Tibial nerve (tissue), 4 donors: ENCODE results near the gene ANXA6. TPM values are rescaled to one million over a fixed set of nuclear protein-coding genes. Genes with fewer than 3 reads are reported as not detected.

Experiments
- DNase-seq, 2 donors: peaks; one replicate each; pipeline ENCODE4 v3.0.0-alpha.2; 2019; ENCODE audit warnings: low spot score in 2 of 2
- H3K27ac ChIP-seq, 4 donors: fragments of 200-600 bp; sonication (generic) in 3 of 4; one replicate each; pipeline ENCODE4 v1.5.1; 2017 to 2019; ENCODE audit warnings: mild to moderate bottlenecking in 1 of 4
- H3K27me3 ChIP-seq, 2 donors: fragments of 200-600 bp; sonication (generic) in 1 of 2; one replicate each; pipeline versions ENCODE4 v1.5.1 to v1.6.0; 2017 to 2019
- H3K36me3 ChIP-seq, 3 donors: fragments of 200-600 bp; sonication (generic); one replicate each; pipeline ENCODE4 v1.5.1; 2018 to 2019
- H3K4me1 ChIP-seq, 4 donors: fragments of 200-600 bp; sonication (generic) in 3 of 4; one replicate each; pipeline ENCODE4 v1.5.1; 2017 to 2019
- H3K4me3 ChIP-seq, 4 donors: fragments of 200-600 bp; sonication (generic) in 3 of 4; one replicate each; pipeline ENCODE4 v1.5.1; 2017 to 2019; ENCODE audit warnings: mild to moderate bottlenecking in 1 of 4, moderate library complexity in 1 of 4
- H3K9me3 ChIP-seq, 4 donors: fragments of 200-600 bp; sonication (generic) in 3 of 4; one replicate each; pipeline ENCODE4 v1.5.1; 2017 to 2019
- EP300 ChIP-seq, 2 donors: sonication (generic); formaldehyde crosslinking; IDR thresholded peaks; one replicate each; pipeline ENCODE4 v1.6.1; 2017; ENCODE audit warnings: antibody characterized with exemption in 2 of 2, mild to moderate bottlenecking in 1 of 2
- POLR2A ChIP-seq, 2 donors: fragments of 450-650 bp; IDR thresholded peaks; one replicate each; pipeline ENCODE4 v1.6.1; 2017; ENCODE audit warnings: antibody characterized with exemption in 2 of 2, mild to moderate bottlenecking in 2 of 2, moderate library complexity in 2 of 2
- WGBS, 2 donors: methylation state at CpG; one replicate each; pipeline ENCODE4 v1.1.5; 2018; 5-methylcytosine and 5-hydroxymethylcytosine counted together
- total RNA-seq, 4 donors: library from RNA; depleted of rRNA; stranded (reverse); fragments of >200 nt; gene quantifications; one replicate each; pipeline ENCODE4 v1.1.0, GENCODE V29; 2016
- TF ChIP-seq, protein P1 (sequence below), 5 experiments: fragments of 200-600 bp in 3 of 5; fragments of 450-650 bp in 2 of 5; sonication (generic) in 3 of 5; IDR thresholded peaks; one replicate each; pipeline ENCODE4 v1.5.1; 2016 to 2019; ENCODE audit warnings: antibody characterized with exemption in 5 of 5, mild to moderate bottlenecking in 3 of 5, moderate library complexity in 2 of 5

ANXA6 gene
- total RNA-seq, 4 donors from 2014 or later = 168 to 282 (median 181) TPM

DNA sequence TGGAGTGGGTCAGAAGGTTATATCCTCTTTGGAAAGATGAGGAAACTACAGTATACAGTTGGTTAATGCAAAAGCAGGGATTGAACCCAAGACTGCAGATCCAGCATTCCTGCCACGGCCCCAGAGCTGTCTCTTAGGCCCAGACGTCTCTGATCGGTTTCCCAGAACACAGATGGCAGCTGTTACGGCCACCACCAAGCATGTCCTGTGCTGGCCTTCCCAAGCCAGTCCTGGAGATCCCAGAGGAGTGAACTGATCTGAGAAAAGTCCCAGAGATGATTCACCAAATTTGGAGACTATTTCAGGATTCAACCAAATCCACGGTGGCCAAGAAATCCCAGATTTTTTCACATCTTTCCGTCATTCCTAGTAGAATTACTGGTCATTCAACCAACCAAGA lies 96.8 kb downstream of the ANXA6 start:
- Histone ChIP-seq H3K4me1 (peaks cover 0 to 41% (median 31%) of the 10 kb centered on the region in 4 donors), H3K9me3 (no peaks in the 10 kb centered on the region), H3K27ac (no peak overlapping the region), H3K27me3 (no peaks in the 10 kb centered on the region), H3K36me3 (peaks cover 3 to 76% (median 18%) of the 10 kb centered on the region in 3 donors), H3K4me3 (no peak overlapping the region)
- no peak for DNase-seq
- TF ChIP-seq POLR2A (IDR thresholded peaks at IDR 0.05) (no peak), EP300 (IDR thresholded peaks at IDR 0.05) (peak in 1 of 2 donors; percentile 26)
- TF ChIP-seq, protein P1, sequence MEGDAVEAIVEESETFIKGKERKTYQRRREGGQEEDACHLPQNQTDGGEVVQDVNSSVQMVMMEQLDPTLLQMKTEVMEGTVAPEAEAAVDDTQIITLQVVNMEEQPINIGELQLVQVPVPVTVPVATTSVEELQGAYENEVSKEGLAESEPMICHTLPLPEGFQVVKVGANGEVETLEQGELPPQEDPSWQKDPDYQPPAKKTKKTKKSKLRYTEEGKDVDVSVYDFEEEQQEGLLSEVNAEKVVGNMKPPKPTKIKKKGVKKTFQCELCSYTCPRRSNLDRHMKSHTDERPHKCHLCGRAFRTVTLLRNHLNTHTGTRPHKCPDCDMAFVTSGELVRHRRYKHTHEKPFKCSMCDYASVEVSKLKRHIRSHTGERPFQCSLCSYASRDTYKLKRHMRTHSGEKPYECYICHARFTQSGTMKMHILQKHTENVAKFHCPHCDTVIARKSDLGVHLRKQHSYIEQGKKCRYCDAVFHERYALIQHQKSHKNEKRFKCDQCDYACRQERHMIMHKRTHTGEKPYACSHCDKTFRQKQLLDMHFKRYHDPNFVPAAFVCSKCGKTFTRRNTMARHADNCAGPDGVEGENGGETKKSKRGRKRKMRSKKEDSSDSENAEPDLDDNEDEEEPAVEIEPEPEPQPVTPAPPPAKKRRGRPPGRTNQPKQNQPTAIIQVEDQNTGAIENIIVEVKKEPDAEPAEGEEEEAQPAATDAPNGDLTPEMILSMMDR (IDR thresholded peaks at IDR 0.05) = no peak
- WGBS, 2 donors = 68 to 90% methylated on average over 6 of the region's 6 CpGs

DNA sequence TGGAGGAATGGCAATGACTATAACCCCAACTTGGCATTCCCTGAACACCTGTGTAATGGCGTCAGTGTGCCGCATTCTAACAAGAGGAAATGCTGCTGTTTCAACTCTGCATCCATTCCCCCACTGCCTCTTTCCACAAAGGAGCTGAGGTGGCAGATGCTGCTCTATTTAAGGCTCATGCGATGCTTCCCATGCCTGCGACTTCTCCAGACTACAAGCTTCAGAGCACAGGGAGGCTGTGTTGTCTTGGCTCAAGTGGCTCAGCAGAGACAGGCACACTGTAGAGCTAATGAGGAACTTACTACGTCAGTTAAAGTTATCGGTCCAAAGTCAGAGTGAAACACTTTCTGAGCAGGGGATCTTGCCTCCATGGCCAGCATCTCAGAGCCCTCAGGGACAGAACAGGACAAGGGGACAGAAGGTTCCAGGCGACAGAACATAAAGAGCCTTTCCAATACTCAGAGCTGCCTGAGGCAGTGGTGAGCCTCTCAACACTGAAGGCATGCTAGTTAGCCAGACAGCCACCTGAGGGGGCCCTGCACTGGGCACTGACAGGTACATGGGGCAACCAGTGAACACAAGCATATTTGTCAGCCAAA lies 98.6 kb downstream of the ANXA6 start:
- TF ChIP-seq, protein P1 (IDR thresholded peaks at IDR 0.05) = no peak
- TF ChIP-seq POLR2A (IDR thresholded peaks at IDR 0.05) (no peak), EP300 (IDR thresholded peaks at IDR 0.05) (no peak)
- Histone ChIP-seq H3K36me3 (peaks cover 3 to 94% (median 18%) of the 10 kb centered on the region in 3 donors), H3K4me3 (no peak overlapping the region), H3K27me3 (no peaks in the 10 kb centered on the region), H3K9me3 (no peaks in the 10 kb centered on the region), H3K4me1 (peaks cover 0 to 29% (median 24%) of the 10 kb centered on the region in 4 donors), H3K27ac (peak overlapping the region in 1 of 4 donors; percentile 17)
- WGBS, 2 donors = 85 to 90% methylated on average over 7 of the region's 7 CpGs
- no peak for DNase-seq

DNA sequence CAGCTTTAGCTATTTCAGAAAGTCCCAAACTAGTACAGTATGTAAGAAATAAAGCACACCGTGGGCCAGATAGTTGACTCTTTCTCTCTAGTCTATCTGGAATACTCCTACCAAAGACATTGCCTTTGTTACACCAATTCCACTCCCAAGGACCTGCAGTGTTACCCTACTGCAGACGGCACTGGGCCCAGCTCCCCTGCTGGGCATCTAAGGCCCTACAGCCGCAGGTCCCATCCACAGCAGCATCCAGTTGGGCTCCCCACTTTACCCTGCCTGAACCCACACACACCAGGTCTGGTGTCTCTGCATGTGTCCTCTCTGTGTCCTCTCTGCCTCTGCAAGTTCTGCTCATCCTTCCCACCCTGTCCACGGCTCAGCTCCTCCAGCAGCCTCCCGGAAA lies 99.3 kb downstream of the ANXA6 start:
- H3K27me3 ChIP-seq = no peaks in the 10 kb centered on the region
- H3K4me3 ChIP-seq = no peak overlapping the region
- TF ChIP-seq EP300 (IDR thresholded peaks at IDR 0.05) (no peak), POLR2A (IDR thresholded peaks at IDR 0.05) (no peak)
- TF ChIP-seq, protein P1 (IDR thresholded peaks at IDR 0.05) = no peak
- H3K9me3 ChIP-seq = no peaks in the 10 kb centered on the region
- H3K36me3 ChIP-seq = peaks cover 3 to 99% (median 18%) of the 10 kb centered on the region in 3 donors
- 83 to 94% methylated on average over 5 of the region's 5 CpGs for WGBS, 2 donors
- peaks cover 0 to 22% (median 17%) of the 10 kb centered on the region in 4 donors for H3K4me1 ChIP-seq
- H3K27ac ChIP-seq = no peak overlapping the region
- no peak for DNase-seq

DNA sequence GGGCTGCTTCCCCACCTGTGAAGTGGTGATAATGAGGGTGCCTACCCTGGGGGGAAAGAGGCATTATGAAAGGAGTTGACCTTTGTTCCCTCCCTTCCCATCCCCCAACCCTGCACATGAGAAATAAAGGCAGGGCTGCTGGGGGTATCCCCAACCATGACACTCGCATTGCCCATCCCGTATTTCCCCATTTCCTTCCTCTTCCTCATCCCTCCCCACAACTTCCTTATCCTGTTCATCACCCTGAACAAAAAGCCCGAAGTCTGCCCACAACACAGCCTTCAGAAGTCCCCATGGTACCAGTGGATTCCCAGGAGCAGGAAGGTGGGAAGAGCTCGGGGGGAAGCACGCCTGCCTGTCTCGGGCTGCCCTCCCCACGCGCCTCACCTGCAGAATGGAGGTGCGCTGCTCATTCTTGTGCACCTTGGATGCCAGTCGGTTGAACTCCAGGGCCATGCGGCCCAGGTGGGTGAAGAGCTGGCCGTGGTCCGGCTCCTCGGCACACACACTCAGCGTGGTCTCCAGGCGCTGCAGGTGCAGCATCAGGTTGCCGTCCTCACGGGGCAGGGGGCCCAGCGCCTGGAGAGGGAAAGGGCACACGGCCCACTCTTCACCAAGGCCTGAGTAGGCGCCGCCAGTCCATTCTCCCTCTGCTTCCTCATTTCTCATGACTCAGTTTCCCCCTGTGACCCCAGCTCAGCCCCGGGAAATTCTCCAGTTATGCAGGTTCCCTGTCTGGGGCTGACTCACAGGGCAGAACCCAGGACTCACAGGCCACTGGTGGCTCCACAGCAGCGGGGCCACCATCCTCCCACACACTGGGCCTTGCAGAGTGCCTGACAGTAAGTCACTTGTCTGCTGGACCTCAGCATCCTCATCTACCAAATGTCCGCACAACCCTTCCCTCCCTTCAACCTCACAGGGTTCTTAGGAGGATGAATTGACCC lies 100.9 kb downstream of the ANXA6 start:
- TF ChIP-seq EP300 (IDR thresholded peaks at IDR 0.05) = no peak
- no peak for TF ChIP-seq POLR2A (IDR thresholded peaks at IDR 0.05)
- TF ChIP-seq, protein P1 (IDR thresholded peaks at IDR 0.05) = no peak
- 88 to 92% methylated on average over 21 to 25 of the region's 25 CpGs for WGBS, 2 donors
- Histone ChIP-seq H3K27me3 (no peaks in the 10 kb centered on the region), H3K36me3 (peaks cover 3 to 99% (median 13%) of the 10 kb centered on the region in 3 donors), H3K27ac (no peak overlapping the region), H3K4me1 (peaks cover 0 to 22% (median 17%) of the 10 kb centered on the region in 4 donors), H3K9me3 (no peaks in the 10 kb centered on the region), H3K4me3 (no peak overlapping the region)
- no peak for DNase-seq

DNA sequence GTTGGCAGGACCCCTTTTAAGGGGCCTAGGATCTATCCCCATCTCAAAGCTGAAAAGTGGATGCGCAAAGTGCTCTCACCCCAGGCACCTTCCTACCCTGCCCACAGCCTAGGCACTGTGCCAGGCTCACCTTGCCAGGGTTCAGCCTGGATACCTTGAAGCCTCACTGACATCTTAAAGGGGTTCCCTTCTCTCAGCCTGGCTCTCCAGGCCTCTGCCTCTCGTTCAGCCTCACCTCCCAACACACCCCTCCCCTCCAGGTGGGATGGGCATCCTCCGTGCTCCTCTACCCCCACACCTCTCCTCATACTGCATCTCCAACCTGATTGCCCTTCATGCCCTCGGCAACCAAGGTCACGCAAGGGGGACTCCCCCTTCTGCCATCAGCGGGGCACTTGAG lies 102.2 kb downstream of the ANXA6 start:
- H3K27ac ChIP-seq = peak overlapping the region in 1 of 4 donors; percentile 23
- peaks cover 0 to 100% (median 13%) of the 10 kb centered on the region in 3 donors for H3K36me3 ChIP-seq
- no peak overlapping the region for H3K4me3 ChIP-seq
- peaks cover 0 to 19% (median 16%) of the 10 kb centered on the region in 4 donors for H3K4me1 ChIP-seq
- DNase-seq = no peak
- H3K9me3 ChIP-seq = no peaks in the 10 kb centered on the region
- no peak for TF ChIP-seq EP300 (IDR thresholded peaks at IDR 0.05)
- TF ChIP-seq, protein P1 (IDR thresholded peaks at IDR 0.05) = no peak
- no peak for TF ChIP-seq POLR2A (IDR thresholded peaks at IDR 0.05)
- H3K27me3 ChIP-seq = no peaks in the 10 kb centered on the region
- WGBS, 2 donors = 83 to 87% methylated on average over 6 of the region's 6 CpGs
